RPMI8226 (cell line): Measurements from ENCODE around the gene TTC7B.

Source experiments
- DNase-seq: peaks from one replicate; pipeline ENCODE4 v3.0.0-alpha.2; 2015

The TTC7B gene

GRCh38 chr14:90733139-90733808 lies 83.0 kb downstream of the TTC7B start:
- no peak for DNase-seq

- DNase-seq: no peak
These were observed 83.5 kb downstream of the TTC7B start for GRCh38 chr14:90732718-90733117.

- DNase-seq: no peak
These were observed 84.1 kb downstream of the TTC7B start for GRCh38 chr14:90732139-90732538.

- DNase-seq: no peak
These were observed 84.7 kb downstream of the TTC7B start for GRCh38 chr14:90731487-90731886.

- DNase-seq: no peak
These were observed 85.9 kb downstream of the TTC7B start for GRCh38 chr14:90730206-90730766.

GRCh38 chr14:90728951-90729350 lies 87.3 kb downstream of the TTC7B start:
- DNase-seq: no peak

- no peak for DNase-seq
These were observed 89.1 kb downstream of the TTC7B start for GRCh38 chr14:90727082-90727481.

- DNase-seq: no peak
These were observed 89.6 kb downstream of the TTC7B start for GRCh38 chr14:90726656-90727055.

- DNase-seq: no peak
These were observed 91.4 kb downstream of the TTC7B start for GRCh38 chr14:90724866-90725265.

GRCh38 chr14:90722590-90722989 lies 93.6 kb downstream of the TTC7B start:
- peak; percentile 14 for DNase-seq

GRCh38 chr14:90721619-90722305 lies 94.5 kb downstream of the TTC7B start:
- DNase-seq: peak; percentile 7

GRCh38 chr14:90720832-90721231 lies 95.4 kb downstream of the TTC7B start:
- DNase-seq: no peak

GRCh38 chr14:90720336-90720735 lies 95.9 kb downstream of the TTC7B start:
- no peak for DNase-seq

GRCh38 chr14:90717916-90718315 lies 98.3 kb downstream of the TTC7B start:
- DNase-seq: no peak

GRCh38 chr14:90715993-90716392 lies 100.2 kb downstream of the TTC7B start:
- DNase-seq: no peak

GRCh38 chr14:90715495-90715894 lies 100.7 kb downstream of the TTC7B start:
- no peak for DNase-seq

- DNase-seq: no peak
These were observed 101.4 kb downstream of the TTC7B start for GRCh38 chr14:90714811-90715210.

- no peak for DNase-seq
These were observed 111.4 kb downstream of the TTC7B start for GRCh38 chr14:90704738-90705392.

GRCh38 chr14:90703841-90704737 lies 112.1 kb downstream of the TTC7B start:
- DNase-seq: no peak

- no peak for DNase-seq
These were observed 115.1 kb downstream of the TTC7B start for GRCh38 chr14:90700933-90701776.

- no peak for DNase-seq
These were observed 117.2 kb downstream of the TTC7B start for GRCh38 chr14:90699016-90699415.

GRCh38 chr14:90698379-90698869 lies 117.8 kb downstream of the TTC7B start:
- DNase-seq: no peak
